Inferior parietal cortex (tissue), 1 donor: ENCODE data around the gene SCYL3.
A peak's percentile ranks its signal among the peaks of the same experiment; 100 is the strongest.

Source experiments
- DNase-seq: peaks from one replicate; pipeline ENCODE4 v3.0.0-alpha.2; 2016; ENCODE audit errors: extremely low spot score

The SCYL3 gene

GRCh38 chr1:169900571-169900970 lies 6.9 kb upstream of the SCYL3 start:
- DNase-seq, result no peak

- DNase-seq, result no peak
Measured at GRCh38 chr1:169899519-169900217, 6.0 kb upstream of the SCYL3 start.

- DNase-seq, result no peak
Measured at GRCh38 chr1:169896013-169896412, 2.3 kb upstream of the SCYL3 start.

GRCh38 chr1:169894424-169895145 lies 889 bp upstream of the SCYL3 start:
- DNase-seq, result no peak

DNA sequence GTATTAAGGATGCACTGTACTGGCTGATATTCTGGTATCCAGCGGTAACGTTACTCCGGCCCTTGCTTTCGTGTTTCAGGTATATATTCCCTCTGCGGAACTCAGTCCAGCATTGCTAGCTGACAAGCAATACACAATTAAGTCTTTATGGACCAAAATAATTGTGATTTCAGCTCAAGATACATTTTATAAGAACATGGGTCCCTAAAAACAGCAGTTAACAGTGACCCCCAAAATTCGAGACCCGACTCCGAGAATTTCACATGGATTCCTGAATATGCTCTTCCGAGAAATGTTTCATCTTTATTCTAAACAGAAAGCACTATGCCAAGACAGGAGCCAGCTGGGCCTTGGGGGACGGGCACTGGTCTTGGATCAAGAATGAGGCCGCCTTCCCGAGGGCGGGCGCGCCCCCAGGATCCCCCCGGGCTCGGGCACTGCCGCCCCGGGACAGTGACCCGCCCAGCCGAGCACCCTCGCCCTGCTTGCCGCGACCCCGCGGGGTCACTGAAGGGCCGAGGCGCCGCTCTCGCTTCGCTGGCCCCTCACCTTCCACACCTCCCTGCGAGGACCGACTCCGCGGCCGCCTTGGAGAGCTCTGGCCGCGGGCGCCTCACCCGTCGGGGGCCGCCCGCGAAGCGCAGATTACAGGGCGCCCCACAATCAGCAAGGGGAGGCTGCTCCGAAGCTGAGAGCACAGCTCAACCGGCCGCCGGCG lies 610 bp downstream of the SCYL3 start:
- DNase-seq, result peak; percentile 34

- no peak for DNase-seq
Measured at GRCh38 chr1:169892176-169892926, 1.3 kb downstream of the SCYL3 start.

DNA sequence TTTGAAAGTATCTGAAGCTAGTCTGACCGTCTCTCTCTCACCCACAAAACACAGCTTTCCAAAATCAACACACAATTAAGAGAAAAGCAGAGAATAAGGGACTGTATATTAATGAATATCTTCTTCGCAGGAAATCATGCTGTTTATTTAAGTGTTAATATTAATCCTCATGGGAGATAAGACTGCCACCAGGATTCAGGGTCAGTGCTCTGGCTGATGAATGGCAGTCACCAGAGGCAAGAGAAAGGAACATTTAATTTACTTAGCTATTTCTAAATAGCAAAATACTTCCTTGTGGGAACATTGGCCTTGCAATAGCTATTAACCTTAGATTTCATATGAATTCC lies 2.2 kb downstream of the SCYL3 start:
- DNase-seq, result no peak

DNA sequence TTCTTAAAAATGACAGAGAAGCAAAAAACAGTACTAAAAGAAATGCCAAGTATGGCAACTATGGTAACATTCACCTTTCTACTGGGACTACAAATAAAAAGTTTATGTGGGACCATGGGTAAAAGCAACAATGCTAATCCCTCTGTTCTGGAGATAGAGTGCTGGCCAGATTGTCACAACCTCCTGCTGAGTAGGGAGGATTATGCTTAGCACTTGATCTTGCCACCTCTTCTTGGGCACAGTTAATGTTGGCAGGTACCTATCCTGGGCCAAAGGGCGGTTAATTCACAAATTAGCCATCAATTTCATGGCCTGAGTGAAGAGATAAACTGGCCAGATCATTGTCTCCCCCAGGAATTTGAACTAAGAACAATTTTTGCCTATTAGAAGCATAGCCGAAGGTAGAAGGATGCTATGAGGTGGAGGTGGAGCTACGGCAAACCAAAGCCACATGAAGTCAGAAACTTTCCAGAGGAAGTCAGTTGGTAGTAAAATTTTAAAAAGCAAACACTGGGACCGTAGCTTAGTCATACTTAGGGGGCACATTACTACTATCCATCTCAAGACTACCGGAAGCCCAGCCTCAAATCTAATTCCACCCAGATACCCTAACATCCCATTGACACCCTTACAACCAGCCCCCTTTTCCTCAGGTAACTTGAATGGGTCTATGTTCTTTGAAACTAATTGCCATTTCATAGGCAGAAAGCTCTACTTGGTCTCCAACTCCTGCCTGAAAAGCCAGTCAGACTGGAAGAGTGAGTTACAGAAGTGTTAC lies 2.7 kb downstream of the SCYL3 start:
- no peak for DNase-seq

DNA sequence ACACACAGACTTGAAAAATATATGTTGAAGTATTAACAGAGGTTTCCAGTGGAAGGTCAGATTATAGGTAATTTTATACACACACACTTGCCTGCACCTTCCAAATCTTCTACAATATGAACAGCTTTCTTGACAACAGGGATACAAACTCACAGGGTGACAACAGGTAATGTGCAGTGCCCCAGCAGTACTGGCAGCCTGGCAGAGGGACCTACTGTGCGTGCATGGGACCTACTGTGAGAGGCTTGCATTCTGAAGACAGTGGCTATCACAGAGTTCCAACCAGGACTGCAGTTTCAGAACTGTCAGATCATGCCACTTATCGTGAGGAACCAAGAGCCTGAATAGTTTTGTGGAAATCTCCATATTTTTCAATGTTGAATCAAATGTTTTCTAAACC lies 3.8 kb downstream of the SCYL3 start:
- DNase-seq, result no peak

DNA sequence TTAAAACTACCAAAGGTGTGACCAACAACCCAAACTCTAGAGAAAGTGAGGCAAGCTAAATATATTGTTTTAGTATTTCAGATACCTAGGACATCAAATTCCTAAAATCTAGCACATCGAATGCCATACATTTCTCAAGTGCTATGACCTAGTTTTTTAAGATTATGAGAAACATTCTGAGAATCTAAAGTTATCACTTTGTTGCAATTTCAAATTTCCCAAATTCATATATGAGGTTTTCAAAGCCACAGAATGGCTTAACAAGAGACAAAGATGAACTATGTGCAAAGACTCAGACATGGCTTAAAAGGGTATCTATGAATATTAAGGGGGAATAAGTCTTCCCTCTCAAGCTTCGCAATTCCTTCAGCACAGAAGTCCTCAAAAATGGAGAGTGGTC lies 6.8 kb downstream of the SCYL3 start:
- DNase-seq, result no peak

- no peak for DNase-seq
Measured at GRCh38 chr1:169886422-169886821, 7.3 kb downstream of the SCYL3 start.

DNA sequence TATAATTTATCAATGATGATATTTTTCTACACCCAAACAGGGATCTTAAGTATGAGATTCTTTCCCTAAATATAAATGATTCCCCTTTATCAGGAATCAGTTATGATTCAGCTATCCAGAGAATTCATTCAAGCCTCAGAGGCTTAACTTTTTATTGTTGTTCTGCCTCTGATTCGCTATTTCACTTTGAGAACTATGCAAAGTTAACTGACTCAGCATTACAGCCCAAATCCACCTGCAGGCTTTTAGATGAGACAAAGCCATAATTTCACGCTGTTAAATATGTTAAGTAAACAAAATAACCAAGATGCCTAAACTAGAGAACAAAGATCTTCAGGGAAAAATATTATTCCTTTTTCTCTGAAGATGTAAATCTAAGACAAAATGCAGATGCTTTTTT lies 8.5 kb downstream of the SCYL3 start:
- DNase-seq, result no peak

GRCh38 chr1:169884634-169885033 lies 9.1 kb downstream of the SCYL3 start:
- DNase-seq, result no peak

DNA sequence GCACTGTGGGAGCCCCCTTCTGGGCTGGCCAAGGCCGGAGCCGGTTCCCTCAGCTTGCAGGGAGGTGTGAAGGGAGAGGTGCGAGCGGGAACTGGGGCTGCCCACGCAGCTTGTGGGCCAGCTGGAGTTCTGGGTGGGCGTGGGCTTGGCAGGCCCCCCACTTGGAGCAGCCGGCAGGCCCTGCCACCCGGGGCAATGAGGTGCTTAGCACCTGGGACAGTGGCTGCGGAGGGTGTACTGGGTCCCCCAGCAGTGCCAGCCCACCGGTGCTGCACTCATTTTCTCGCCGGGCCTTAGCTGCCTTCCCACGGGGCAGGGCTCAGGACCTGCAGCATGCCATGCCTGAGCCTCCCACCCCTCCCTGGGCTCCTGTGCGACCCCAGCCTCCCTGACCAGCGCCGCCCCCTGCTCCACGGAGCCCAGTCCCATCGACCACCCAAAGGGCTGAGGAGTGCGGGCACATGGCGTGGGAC lies 11.6 kb downstream of the SCYL3 start:
- no peak for DNase-seq

- DNase-seq, result no peak
Measured at GRCh38 chr1:169879034-169879840, 14.5 kb downstream of the SCYL3 start.

DNA sequence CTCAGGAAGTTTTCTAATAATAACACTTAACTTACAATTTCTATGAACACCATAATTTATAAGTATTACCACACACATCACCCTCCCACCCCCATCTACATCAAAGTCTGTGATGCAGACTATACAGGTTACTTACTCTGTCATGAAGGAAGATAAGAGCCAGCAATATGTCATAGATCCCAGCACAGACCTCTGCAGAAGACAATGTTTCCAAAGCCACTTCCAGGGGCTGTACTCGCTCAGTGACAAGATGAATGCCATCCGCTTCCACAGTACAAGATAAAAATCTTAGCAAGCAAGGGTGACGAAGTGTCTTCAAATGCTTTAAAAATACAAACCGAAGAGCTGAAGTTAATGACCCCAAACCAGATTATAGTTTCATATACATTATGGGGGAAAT lies 15.2 kb downstream of the SCYL3 start:
- no peak for DNase-seq

GRCh38 chr1:169877800-169878491 lies 15.8 kb downstream of the SCYL3 start:
- DNase-seq, result no peak

GRCh38 chr1:169874229-169874628 lies 19.5 kb downstream of the SCYL3 start:
- DNase-seq, result no peak

GRCh38 chr1:169873582-169874199 lies 20.0 kb downstream of the SCYL3 start:
- DNase-seq, result no peak
